ENCODE results near the gene DECR2.

Gene DECR2

DNA sequence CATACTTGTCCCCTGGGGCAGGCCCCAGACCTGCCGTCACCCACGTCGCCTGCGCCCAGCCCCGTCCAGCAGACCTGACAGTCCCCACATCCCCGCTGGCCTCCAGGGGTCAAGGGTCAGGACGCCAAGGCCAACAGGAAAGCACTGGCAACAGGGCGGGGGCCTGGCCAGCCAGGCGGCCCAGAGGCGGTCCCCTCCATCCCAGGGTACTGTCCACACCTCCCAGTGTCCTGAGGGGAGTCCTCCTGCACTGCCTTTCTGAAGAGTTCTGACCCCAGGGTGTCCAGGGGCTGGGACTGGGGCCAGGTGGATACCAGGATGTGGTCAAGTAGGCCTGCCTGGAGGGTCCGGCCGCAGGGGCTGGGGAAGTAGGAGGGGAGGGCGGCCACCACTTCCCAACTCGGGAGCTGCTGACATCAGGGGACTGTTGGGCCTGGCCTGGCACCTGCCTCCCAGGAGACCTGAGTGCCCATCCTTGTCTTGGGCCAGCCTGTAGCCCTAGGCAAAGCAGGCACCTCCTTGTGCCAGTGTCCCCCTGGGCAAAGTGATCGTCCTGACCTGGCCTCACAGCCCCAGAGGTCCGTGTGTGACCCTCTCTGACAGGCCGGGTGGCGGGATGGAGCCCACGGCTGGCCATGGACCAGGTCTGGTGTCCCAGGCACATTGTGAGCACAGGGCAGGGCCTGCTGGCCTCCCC, 42.5 kb upstream of the DECR2 start:
- DNase-seq (no peak), ATAC-seq (ENCODE audit: insufficient read depth, low read depth) (no peak)
- H3K4me3 ChIP-seq (ENCODE audit: low read depth in 1 of 2, low read length in 2 of 2): no peak overlapping the region
- H3K36me3 ChIP-seq (ENCODE audit: insufficient read depth, low read length): no peaks in the 10 kb centered on the region
- no peak overlapping the region for H3K4me2 ChIP-seq (ENCODE audit: insufficient read depth, low read length)
- no peaks in the 10 kb centered on the region for H3K79me2 ChIP-seq (ENCODE audit: insufficient read depth, low read length)
- no peak for TF ChIP-seq EZH2 (IDR thresholded peaks at IDR 0.05; ENCODE audit: borderline replicate concordance, low read depth, low read length, severe bottlenecking)
- TF ChIP-seq CTCF (IDR thresholded peaks at IDR 0.05; ENCODE audit: borderline replicate concordance, extremely low read depth, low read length, poor library complexity, severe bottlenecking): no peak
- no peaks in the 10 kb centered on the region for H3K9me3 ChIP-seq (ENCODE audit: insufficient read depth, low read length, severe bottlenecking)
- H4K20me1 ChIP-seq (ENCODE audit: insufficient read depth, low read length): 0 out of 2 replicates have a peak, but pooled peaks cover 4% of the 10 kb centered on the region
- H3K9ac ChIP-seq (ENCODE audit: low read depth, low read length): no peak overlapping the region
- no peak overlapping the region for H2AFZ ChIP-seq (ENCODE audit: low read depth, low read length)
- H3K27me3 ChIP-seq (ENCODE audit: insufficient read depth, low read length, poor library complexity): no peaks in the 10 kb centered on the region
- H3K27ac ChIP-seq (ENCODE audit: low read length): no peak overlapping the region
- peaks cover 8% of the 10 kb centered on the region for H3K4me1 ChIP-seq (ENCODE audit: insufficient read depth, low read length)

GRCh38 chr16:359871-360697, 41.6 kb upstream of the DECR2 start:
- Histone ChIP-seq H3K4me3 (ENCODE audit: low read depth in 1 of 2, low read length in 2 of 2) (no peak overlapping the region), H4K20me1 (ENCODE audit: insufficient read depth, low read length) (0 out of 2 replicates have a peak, but pooled peaks cover 4% of the 10 kb centered on the region)
- no peak for ATAC-seq (ENCODE audit: insufficient read depth, low read depth)

DNA sequence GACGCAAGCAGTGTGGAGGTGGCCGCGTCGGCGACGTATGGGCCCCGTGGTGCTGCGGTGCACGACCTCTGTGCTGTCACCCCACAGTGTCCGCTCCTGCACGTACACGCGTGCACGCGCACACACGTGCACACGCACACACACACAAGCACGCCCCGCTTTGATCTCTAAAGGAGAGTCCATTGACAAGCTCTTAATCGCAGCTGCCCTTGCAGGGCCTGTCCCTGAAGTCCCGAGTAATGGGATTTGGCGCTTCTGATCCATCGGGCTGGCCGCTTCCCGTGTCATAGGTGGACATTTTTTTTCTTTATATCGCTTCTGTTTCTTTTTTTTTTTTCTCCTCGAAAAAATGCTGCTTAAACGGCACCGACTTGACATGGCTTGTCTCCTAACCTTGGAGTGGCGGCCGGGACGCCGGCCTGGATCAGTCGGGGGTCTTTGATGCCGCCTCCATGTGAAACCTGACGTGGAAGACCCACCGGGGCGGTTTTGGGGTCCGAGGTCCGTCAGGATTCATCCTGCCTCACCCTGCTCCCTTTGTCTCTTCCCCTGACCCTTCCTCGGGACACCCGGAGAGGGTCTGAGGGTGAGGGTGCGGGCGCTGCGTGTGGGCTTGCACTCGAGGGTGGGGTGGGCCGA, 40.9 kb upstream of the DECR2 start:
- Histone ChIP-seq H3K79me2 (ENCODE audit: insufficient read depth, low read length) (no peaks in the 10 kb centered on the region), H3K36me3 (ENCODE audit: insufficient read depth, low read length) (no peaks in the 10 kb centered on the region), H2AFZ (ENCODE audit: low read depth, low read length) (no peak overlapping the region), H4K20me1 (ENCODE audit: insufficient read depth, low read length) (0 out of 2 replicates have a peak, but pooled peaks cover 4% of the 10 kb centered on the region), H3K9ac (ENCODE audit: low read depth, low read length) (no peak overlapping the region), H3K4me1 (ENCODE audit: insufficient read depth, low read length) (peaks cover 8% of the 10 kb centered on the region), H3K4me3 (ENCODE audit: low read depth in 1 of 2, low read length in 2 of 2) (no peak overlapping the region), H3K27me3 (ENCODE audit: insufficient read depth, low read length, poor library complexity) (no peaks in the 10 kb centered on the region), H3K27ac (ENCODE audit: low read length) (no peak overlapping the region), H3K9me3 (ENCODE audit: insufficient read depth, low read length, severe bottlenecking) (no peaks in the 10 kb centered on the region), H3K4me2 (ENCODE audit: insufficient read depth, low read length) (no peak overlapping the region)
- no peak for TF ChIP-seq CTCF (IDR thresholded peaks at IDR 0.05; ENCODE audit: borderline replicate concordance, extremely low read depth, low read length, poor library complexity, severe bottlenecking)
- TF ChIP-seq EZH2 (IDR thresholded peaks at IDR 0.05; ENCODE audit: borderline replicate concordance, low read depth, low read length, severe bottlenecking): no peak
- DNase-seq (no peak), ATAC-seq (ENCODE audit: insufficient read depth, low read depth) (no peak)

More at GRCh38 chr16:359871-360697, 41.6 kb upstream of the DECR2 start:
- Histone ChIP-seq H2AFZ (ENCODE audit: low read depth, low read length) (no peak overlapping the region), H3K27ac (ENCODE audit: low read length) (no peak overlapping the region), H3K4me2 (ENCODE audit: insufficient read depth, low read length) (no peak overlapping the region), H3K27me3 (ENCODE audit: insufficient read depth, low read length, poor library complexity) (no peaks in the 10 kb centered on the region), H3K79me2 (ENCODE audit: insufficient read depth, low read length) (no peaks in the 10 kb centered on the region), H3K4me1 (ENCODE audit: insufficient read depth, low read length) (peaks cover 8% of the 10 kb centered on the region), H3K36me3 (ENCODE audit: insufficient read depth, low read length) (no peaks in the 10 kb centered on the region), H3K9ac (ENCODE audit: low read depth, low read length) (no peak overlapping the region), H3K9me3 (ENCODE audit: insufficient read depth, low read length, severe bottlenecking) (no peaks in the 10 kb centered on the region)
- no peak for DNase-seq
- TF ChIP-seq EZH2 (IDR thresholded peaks at IDR 0.05; ENCODE audit: borderline replicate concordance, low read depth, low read length, severe bottlenecking) (no peak), CTCF (IDR thresholded peaks at IDR 0.05; ENCODE audit: borderline replicate concordance, extremely low read depth, low read length, poor library complexity, severe bottlenecking) (no peak)
